GM12878 (cell line): Measurements from ENCODE around the gene ACAP1. TPM values are rescaled to one million over a fixed set of nuclear protein-coding genes. Genes with fewer than 3 reads are reported as not detected.

Source experiments
- ATF7 ChIP-seq: fragments of 450-650 bp; IDR thresholded peaks from 2 replicates; pipeline ENCODE4 v1.6.1; 2016; ENCODE audit warnings: low read depth, mild to moderate bottlenecking
- BCL11A ChIP-seq: IDR thresholded peaks from 2 replicates; pipeline ENCODE4 v1.6.1; 2011; ENCODE audit warnings: low read depth, low read length
- ETV6 ChIP-seq, 2 experiments: fragments of 450-650 bp in 1 of 2; IDR thresholded peaks in 1 of 2; conservative IDR thresholded peaks in 1 of 2; 2 replicates each; pipeline ENCODE4 v1.6.1; 2014; ENCODE audit warnings: antibody characterized with exemption in 1 of 2, borderline replicate concordance in 1 of 2, low read depth in 1 of 2, mild to moderate bottlenecking in 1 of 2, moderate library complexity in 1 of 2
- HCFC1 ChIP-seq: fragments of 150-350 bp; IDR thresholded peaks from 2 replicates; pipeline ENCODE4 v1.6.1; 2014; ENCODE audit warnings: low read length
- KLF5 ChIP-seq: fragments of 450-650 bp; IDR thresholded peaks from 2 replicates; pipeline ENCODE4 v1.6.1; 2014; ENCODE audit warnings: mild to moderate bottlenecking; ENCODE audit not compliant: partially characterized antibody
- NBN ChIP-seq: fragments of 450-650 bp; IDR thresholded peaks from 2 replicates; pipeline ENCODE4 v1.6.1; 2016
- NR2C1 ChIP-seq: fragments of 450-650 bp; IDR thresholded peaks from 2 replicates; pipeline ENCODE4 v1.6.1; 2017; ENCODE audit warnings: antibody characterized with exemption, mild to moderate bottlenecking, moderate library complexity
- POLR2AphosphoS2 ChIP-seq: IDR thresholded peaks from 2 replicates; pipeline ENCODE4 v1.6.1; 2011; ENCODE audit warnings: low read depth, mild to moderate bottlenecking, low read length, improper control_type of control experiment, moderate library complexity
- YBX1 ChIP-seq: fragments of 450-650 bp; IDR thresholded peaks from 2 replicates; pipeline ENCODE4 v1.6.1; 2016; ENCODE audit warnings: antibody characterized with exemption
- ZNF217 ChIP-seq: fragments of 450-650 bp; IDR thresholded peaks from 2 replicates; pipeline ENCODE4 v1.6.1; 2017; ENCODE audit warnings: antibody characterized with exemption, mild to moderate bottlenecking
- polyA plus RNA-seq, 11 experiments: library from polyadenylated mRNA; depleted of rRNA in 4 of 11; unstranded in 6 of 11; stranded (reverse) in 5 of 11; fragments of >200 nt; fragmentation: Nextera tagmentation in 4 of 11; fragmentation: Illumina TruSeq in 1 of 11; extraction: Ambion mirVana in 4 of 11; extraction: Trizol in 1 of 11; gene quantifications; 1 replicate in 1 of 11; 2 replicates in 10 of 11; pipeline versions ENCODE4 v1.2.1 to v1.2.3, GENCODE V29; 2011 to 2016; ENCODE audit warnings: inconsistent platforms in 2 of 11, missing spikeins in 2 of 11, low read depth in 1 of 11
- total RNA-seq, 4 experiments: library from RNA; depleted of rRNA in 3 of 4; stranded (reverse); fragments of >200 nt in 3 of 4; fragmentation: Illumina TruSeq in 1 of 4; extraction: Trizol in 1 of 4; gene quantifications; 2 replicates each; pipeline versions ENCODE4 v1.2.1 to v1.2.3, GENCODE V29; 2013 to 2021
- TF ChIP-seq, protein P1 (sequence below): fragments of 450-650 bp; formaldehyde crosslinking; IDR thresholded peaks from 2 replicates; pipeline ENCODE4 v1.4.0; 2020; ENCODE audit warnings: mild to moderate bottlenecking, moderate library complexity
- TF ChIP-seq, protein P2 (sequence below): IDR thresholded peaks from 2 replicates; pipeline ENCODE4 v1.6.1; 2012; ENCODE audit warnings: low read depth, low read length, improper control_type of control experiment
- TF ChIP-seq, protein P3 (sequence below): IDR thresholded peaks from 2 replicates; pipeline ENCODE4 v1.6.1; 2012; ENCODE audit warnings: low read depth, low read length, improper control_type of control experiment
- TF ChIP-seq, protein P4 (sequence below): fragments of 450-650 bp; IDR thresholded peaks from 2 replicates; pipeline ENCODE4 v1.6.1; 2017; ENCODE audit warnings: mild to moderate bottlenecking, moderate library complexity
- TF ChIP-seq, protein P5 (sequence below): fragments of 450-650 bp; IDR thresholded peaks from 2 replicates; pipeline ENCODE4 v1.6.1; 2016; ENCODE audit warnings: mild to moderate bottlenecking
- TF ChIP-seq, protein P6 (sequence below): fragments of 450-650 bp; IDR thresholded peaks from 2 replicates; pipeline ENCODE4 v1.6.1; 2018; ENCODE audit warnings: mild to moderate bottlenecking, low read depth, moderate library complexity; ENCODE audit not compliant: partially characterized antibody

The ACAP1 gene
- total and polyA plus RNA-seq, 10 of the 15 experiments (the other 5 are each of a cell fraction or from before 2014, with no cell fraction given) = 5.7 to 245 (median 118) TPM

DNA sequence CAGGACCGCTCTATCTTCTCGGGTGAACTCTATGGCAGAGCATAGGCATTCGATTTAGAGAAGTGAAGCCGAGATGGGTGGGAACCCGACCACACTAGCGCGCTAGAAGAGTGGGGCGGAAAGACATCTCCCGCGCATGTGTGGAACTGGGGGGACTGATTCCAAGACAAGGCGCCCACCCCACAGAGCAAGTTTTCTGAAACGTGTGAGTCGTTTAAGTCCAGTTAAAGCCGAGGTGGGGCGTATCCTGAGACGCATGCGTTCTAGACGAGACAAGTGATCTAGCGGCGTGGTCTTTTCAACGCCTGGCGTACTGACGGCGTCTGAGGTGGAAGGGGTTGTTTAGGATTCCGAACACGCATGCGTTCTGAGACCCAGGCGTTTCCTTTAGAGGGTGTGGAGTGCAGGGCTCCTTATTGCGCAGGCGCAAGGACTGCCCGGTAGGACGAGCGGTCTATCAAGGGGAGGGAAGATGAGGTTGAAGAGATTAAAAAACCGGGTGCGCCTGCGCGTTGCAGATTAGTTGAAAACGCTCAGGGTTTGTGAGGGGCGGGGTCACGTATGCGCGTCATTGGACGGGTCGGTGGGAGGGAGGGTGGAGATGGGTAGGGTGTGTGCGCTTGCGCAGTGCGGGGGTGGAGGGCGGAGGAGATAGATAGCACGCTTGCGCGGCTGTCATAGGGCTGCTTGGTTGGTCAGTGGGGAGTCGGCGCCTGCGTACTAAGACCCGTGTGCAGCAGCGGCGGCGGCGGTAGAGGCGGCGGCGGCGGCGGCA lies 29.2 kb upstream of the ACAP1 start, which contains the start of gene EIF5A (continued):
- TF ChIP-seq, protein P1, sequence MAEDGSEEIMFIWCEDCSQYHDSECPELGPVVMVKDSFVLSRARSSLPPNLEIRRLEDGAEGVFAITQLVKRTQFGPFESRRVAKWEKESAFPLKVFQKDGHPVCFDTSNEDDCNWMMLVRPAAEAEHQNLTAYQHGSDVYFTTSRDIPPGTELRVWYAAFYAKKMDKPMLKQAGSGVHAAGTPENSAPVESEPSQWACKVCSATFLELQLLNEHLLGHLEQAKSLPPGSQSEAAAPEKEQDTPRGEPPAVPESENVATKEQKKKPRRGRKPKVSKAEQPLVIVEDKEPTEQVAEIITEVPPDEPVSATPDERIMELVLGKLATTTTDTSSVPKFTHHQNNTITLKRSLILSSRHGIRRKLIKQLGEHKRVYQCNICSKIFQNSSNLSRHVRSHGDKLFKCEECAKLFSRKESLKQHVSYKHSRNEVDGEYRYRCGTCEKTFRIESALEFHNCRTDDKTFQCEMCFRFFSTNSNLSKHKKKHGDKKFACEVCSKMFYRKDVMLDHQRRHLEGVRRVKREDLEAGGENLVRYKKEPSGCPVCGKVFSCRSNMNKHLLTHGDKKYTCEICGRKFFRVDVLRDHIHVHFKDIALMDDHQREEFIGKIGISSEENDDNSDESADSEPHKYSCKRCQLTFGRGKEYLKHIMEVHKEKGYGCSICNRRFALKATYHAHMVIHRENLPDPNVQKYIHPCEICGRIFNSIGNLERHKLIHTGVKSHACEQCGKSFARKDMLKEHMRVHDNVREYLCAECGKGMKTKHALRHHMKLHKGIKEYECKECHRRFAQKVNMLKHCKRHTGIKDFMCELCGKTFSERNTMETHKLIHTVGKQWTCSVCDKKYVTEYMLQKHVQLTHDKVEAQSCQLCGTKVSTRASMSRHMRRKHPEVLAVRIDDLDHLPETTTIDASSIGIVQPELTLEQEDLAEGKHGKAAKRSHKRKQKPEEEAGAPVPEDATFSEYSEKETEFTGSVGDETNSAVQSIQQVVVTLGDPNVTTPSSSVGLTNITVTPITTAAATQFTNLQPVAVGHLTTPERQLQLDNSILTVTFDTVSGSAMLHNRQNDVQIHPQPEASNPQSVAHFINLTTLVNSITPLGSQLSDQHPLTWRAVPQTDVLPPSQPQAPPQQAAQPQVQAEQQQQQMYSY (CRISPR knock-in tag) = no peak
- TF ChIP-seq YBX1 (no peak), POLR2AphosphoS2 (peak; percentile 72), ATF7 (0 out of 2 replicates have a peak, but pooled peaks have one; percentile 65), NBN (peak; percentile 88), HCFC1 (peak; percentile 79), ETV6 (conservative IDR thresholded peaks at IDR 0.05 in 1 of 2, IDR thresholded peaks at IDR 0.05 in 1 of 2; ENCODE audit: borderline replicate concordance in 1 of 2, low read depth in 1 of 2) (0 out of 4 replicates have a peak, but pooled peaks of 1 of the 2 experiments have one; percentile 35), KLF5 (peak; percentile 14), NR2C1 (peak; percentile 80; the same call in 1 of the 2 replicates), BCL11A (no peak), ZNF217 (no peak)
- TF ChIP-seq, protein P2, sequence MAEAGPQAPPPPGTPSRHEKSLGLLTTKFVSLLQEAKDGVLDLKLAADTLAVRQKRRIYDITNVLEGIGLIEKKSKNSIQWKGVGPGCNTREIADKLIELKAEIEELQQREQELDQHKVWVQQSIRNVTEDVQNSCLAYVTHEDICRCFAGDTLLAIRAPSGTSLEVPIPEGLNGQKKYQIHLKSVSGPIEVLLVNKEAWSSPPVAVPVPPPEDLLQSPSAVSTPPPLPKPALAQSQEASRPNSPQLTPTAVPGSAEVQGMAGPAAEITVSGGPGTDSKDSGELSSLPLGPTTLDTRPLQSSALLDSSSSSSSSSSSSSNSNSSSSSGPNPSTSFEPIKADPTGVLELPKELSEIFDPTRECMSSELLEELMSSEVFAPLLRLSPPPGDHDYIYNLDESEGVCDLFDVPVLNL = no peak
- TF ChIP-seq, protein P3, sequence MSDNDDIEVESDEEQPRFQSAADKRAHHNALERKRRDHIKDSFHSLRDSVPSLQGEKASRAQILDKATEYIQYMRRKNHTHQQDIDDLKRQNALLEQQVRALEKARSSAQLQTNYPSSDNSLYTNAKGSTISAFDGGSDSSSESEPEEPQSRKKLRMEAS = peak; percentile 58
- TF ChIP-seq, protein P4, sequence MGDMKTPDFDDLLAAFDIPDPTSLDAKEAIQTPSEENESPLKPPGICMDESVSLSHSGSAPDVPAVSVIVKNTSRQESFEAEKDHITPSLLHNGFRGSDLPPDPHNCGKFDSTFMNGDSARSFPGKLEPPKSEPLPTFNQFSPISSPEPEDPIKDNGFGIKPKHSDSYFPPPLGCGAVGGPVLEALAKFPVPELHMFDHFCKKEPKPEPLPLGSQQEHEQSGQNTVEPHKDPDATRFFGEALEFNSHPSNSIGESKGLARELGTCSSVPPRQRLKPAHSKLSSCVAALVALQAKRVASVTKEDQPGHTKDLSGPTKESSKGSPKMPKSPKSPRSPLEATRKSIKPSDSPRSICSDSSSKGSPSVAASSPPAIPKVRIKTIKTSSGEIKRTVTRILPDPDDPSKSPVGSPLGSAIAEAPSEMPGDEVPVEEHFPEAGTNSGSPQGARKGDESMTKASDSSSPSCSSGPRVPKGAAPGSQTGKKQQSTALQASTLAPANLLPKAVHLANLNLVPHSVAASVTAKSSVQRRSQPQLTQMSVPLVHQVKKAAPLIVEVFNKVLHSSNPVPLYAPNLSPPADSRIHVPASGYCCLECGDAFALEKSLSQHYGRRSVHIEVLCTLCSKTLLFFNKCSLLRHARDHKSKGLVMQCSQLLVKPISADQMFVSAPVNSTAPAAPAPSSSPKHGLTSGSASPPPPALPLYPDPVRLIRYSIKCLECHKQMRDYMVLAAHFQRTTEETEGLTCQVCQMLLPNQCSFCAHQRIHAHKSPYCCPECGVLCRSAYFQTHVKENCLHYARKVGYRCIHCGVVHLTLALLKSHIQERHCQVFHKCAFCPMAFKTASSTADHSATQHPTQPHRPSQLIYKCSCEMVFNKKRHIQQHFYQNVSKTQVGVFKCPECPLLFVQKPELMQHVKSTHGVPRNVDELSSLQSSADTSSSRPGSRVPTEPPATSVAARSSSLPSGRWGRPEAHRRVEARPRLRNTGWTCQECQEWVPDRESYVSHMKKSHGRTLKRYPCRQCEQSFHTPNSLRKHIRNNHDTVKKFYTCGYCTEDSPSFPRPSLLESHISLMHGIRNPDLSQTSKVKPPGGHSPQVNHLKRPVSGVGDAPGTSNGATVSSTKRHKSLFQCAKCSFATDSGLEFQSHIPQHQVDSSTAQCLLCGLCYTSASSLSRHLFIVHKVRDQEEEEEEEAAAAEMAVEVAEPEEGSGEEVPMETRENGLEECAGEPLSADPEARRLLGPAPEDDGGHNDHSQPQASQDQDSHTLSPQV = no peak
- TF ChIP-seq, protein P5, sequence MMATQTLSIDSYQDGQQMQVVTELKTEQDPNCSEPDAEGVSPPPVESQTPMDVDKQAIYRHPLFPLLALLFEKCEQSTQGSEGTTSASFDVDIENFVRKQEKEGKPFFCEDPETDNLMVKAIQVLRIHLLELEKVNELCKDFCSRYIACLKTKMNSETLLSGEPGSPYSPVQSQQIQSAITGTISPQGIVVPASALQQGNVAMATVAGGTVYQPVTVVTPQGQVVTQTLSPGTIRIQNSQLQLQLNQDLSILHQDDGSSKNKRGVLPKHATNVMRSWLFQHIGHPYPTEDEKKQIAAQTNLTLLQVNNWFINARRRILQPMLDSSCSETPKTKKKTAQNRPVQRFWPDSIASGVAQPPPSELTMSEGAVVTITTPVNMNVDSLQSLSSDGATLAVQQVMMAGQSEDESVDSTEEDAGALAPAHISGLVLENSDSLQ = peak; percentile 91
- TF ChIP-seq, protein P6, sequence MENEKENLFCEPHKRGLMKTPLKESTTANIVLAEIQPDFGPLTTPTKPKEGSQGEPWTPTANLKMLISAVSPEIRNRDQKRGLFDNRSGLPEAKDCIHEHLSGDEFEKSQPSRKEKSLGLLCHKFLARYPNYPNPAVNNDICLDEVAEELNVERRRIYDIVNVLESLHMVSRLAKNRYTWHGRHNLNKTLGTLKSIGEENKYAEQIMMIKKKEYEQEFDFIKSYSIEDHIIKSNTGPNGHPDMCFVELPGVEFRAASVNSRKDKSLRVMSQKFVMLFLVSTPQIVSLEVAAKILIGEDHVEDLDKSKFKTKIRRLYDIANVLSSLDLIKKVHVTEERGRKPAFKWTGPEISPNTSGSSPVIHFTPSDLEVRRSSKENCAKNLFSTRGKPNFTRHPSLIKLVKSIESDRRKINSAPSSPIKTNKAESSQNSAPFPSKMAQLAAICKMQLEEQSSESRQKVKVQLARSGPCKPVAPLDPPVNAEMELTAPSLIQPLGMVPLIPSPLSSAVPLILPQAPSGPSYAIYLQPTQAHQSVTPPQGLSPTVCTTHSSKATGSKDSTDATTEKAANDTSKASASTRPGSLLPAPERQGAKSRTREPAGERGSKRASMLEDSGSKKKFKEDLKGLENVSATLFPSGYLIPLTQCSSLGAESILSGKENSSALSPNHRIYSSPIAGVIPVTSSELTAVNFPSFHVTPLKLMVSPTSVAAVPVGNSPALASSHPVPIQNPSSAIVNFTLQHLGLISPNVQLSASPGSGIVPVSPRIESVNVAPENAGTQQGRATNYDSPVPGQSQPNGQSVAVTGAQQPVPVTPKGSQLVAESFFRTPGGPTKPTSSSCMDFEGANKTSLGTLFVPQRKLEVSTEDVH = peak; percentile 83
